ENCODE measurements around the gene ALS2CL. TPM values are rescaled to one million over a fixed set of nuclear protein-coding genes. Genes with fewer than 3 reads are reported as not detected.

ALS2CL gene
- total and polyA plus RNA-seq, 10 of the 15 experiments (the other 5 are each of a cell fraction or from before 2014, with no cell fraction given), result 0.01 to 0.05 TPM; not detected in 8

DNA sequence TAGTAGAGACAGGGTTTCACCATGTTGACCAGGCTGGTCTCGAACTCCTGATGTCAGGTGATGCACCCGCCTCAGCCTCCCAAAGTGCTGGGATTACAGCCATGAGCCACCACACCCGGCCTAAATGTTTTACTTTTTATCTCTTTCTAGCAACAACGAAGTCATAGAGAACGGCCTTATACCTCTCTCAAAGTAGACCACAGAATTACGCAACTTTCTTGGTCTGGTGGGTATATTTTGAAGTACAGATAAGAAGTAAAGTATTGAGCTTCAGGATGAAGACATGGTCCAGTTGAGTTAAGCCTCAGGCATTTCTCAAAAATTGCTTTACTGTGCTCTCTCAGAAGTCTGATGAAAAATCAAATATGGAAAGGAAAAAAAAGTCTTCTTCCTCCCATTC is 50.5 kb downstream of the ALS2CL start (continued):
- TF ChIP-seq EGR1 (IDR thresholded peaks at IDR 0.05; ENCODE audit: borderline replicate concordance in 1 of 2, low read depth in 2 of 2, low read length in 2 of 2), result no peak
- no peak for TF ChIP-seq IRF4 (IDR thresholded peaks at IDR 0.05; ENCODE audit: low read depth, low read length)
- no peak for TF ChIP-seq SUZ12 (IDR thresholded peaks at IDR 0.05; ENCODE audit: unreplicated experiment)
- no peak for TF ChIP-seq TCF12 (IDR thresholded peaks at IDR 0.05; ENCODE audit: low read depth, low read length)
- no peak for TF ChIP-seq CREB1 (IDR thresholded peaks at IDR 0.05; ENCODE audit: low read depth)

- Histone ChIP-seq H3K9me3 (replicated peaks; ENCODE audit: control insufficient read depth, insufficient read depth, low read length) (no peaks in the 10 kb centered on the region; the same call in 2 of the 3 replicates), H3K4me2 (ENCODE audit: control insufficient read depth, insufficient read depth) (no peak overlapping the region), H3K27ac (ENCODE audit: control insufficient read depth, insufficient read depth) (no peak overlapping the region), H3K79me2 (ENCODE audit: control insufficient read depth, insufficient read depth, low read length) (no peaks in the 10 kb centered on the region), H3K4me1 (ENCODE audit: control insufficient read depth, insufficient read depth, low read length) (no peaks in the 10 kb centered on the region), H3K4me3 (no peak overlapping the region), H4K20me1 (ENCODE audit: control insufficient read depth, insufficient read depth) (no peaks in the 10 kb centered on the region), H3K36me3 (ENCODE audit: control insufficient read depth in 2 of 2, insufficient read depth in 2 of 2, low read length in 1 of 2) (no peaks in the 10 kb centered on the region), H3K9ac (ENCODE audit: control insufficient read depth, insufficient read depth, low read length) (no peak overlapping the region), H2AFZ (ENCODE audit: control insufficient read depth, low read depth, low read length) (no peak overlapping the region), H3K27me3 (replicated peaks in 1 of 2; ENCODE audit: control insufficient read depth in 2 of 2, insufficient read depth in 2 of 2, low read length in 1 of 2) (peaks cover 0 to 2% of the 10 kb centered on the region in 2 experiments; a peak in 1 of 4 replicates)
- DNase-seq (ENCODE audit: low read depth, low spot score), result no peak
- no TSS peak for BruUV-seq (replicated peaks)
- ChIA-PET CTCF (interaction anchor here (0.6 to 1.3 kb wide), 3 partner anchors 71 to 479 kb away, joined by 3 to 5 read pairs (median 3); no protein-coding TSS in a partner anchor), POLR2A (no interaction called here), RAD21 (ENCODE audit: unreplicated experiment) (interaction anchor here (0.6 kb wide), 1 partner anchor 160 kb away, joined by 6 read pairs; no protein-coding TSS in a partner anchor), SMC1A (ENCODE audit: uncharacterized antibody, unreplicated experiment) (interaction anchor here (0.7 to 1.0 kb wide), 2 partner anchors 153 to 398 kb away, joined by 3 read pairs; no protein-coding TSS in a partner anchor)
- in situ Hi-C loops (cut with MboI), result no loop called here
- no peak for ATAC-seq
- intact Hi-C loops (cut with micrococcal nuclease; ENCODE audit: unreplicated experiment), result no loop called here
- FAIRE-seq, result no peak
- TF ChIP-seq SPI1 (IDR thresholded peaks at IDR 0.05; ENCODE audit: borderline replicate concordance, insufficient read depth, low read depth, low read length), result 0 out of 2 replicates have a peak, but pooled peaks have one; percentile 17
- no peak for TF ChIP-seq HDGF (IDR thresholded peaks at IDR 0.05)
- TF ChIP-seq BCL11A (IDR thresholded peaks at IDR 0.05; ENCODE audit: low read depth, low read length), result no peak
- 6% methylated on average over 3 of the region's 3 CpGs for WGBS (ENCODE audit: insufficient coverage, insufficient replicate concordance, low lambda C conversion rate, missing lambda C conversion rate)
These were observed 52.6 kb downstream of the ALS2CL start for GRCh38 chr3:46640927-46641326.
